Psoas muscle (tissue), 8 donors: ENCODE measurements around the gene ATP8A1. TPM values are rescaled to one million over a fixed set of nuclear protein-coding genes. Genes with fewer than 3 reads are reported as not detected.
"Not testable (repeated sequence)": the region's sequence is repeated elsewhere in the genome, so short reads cannot be mapped to it uniquely, and the experiment has no call there.

Source experiments
- ATAC-seq, 4 donors: fragments of 200-7000 bp; cut with Tn5 transposase; one replicate each; pipeline ENCODE4 v1.9.1; 2020; ENCODE audit warnings: moderate library complexity in 3 of 4, mild to moderate bottlenecking in 2 of 4
- DNase-seq, 2 donors: peaks; one replicate each; pipeline ENCODE4 v3.0.0-alpha.2; 2020
- H3K27ac ChIP-seq: fragments of 200-600 bp; one replicate; pipeline ENCODE4 v1.8.0; 2022
- H3K27me3 ChIP-seq, 3 donors: fragments of 200-600 bp in 1 of 3; one replicate each; pipeline versions ENCODE4 v1.6.1 to v1.8.0; 2013 to 2022; ENCODE audit warnings: low read length in 2 of 3, mild to moderate bottlenecking in 2 of 3, moderate library complexity in 1 of 3; ENCODE audit not compliant: insufficient read depth in 3 of 3
- H3K36me3 ChIP-seq, 2 donors: fragments of 200-600 bp in 1 of 2; one replicate each; pipeline versions ENCODE4 v1.6.1 to v1.8.0; 2013 to 2022; ENCODE audit warnings: low read depth in 1 of 2, mild to moderate bottlenecking in 1 of 2, moderate library complexity in 1 of 2; ENCODE audit not compliant: insufficient read depth in 1 of 2
- H3K4me1 ChIP-seq: fragments of 200-600 bp; one replicate; pipeline ENCODE4 v1.8.0; 2022
- H3K4me3 ChIP-seq: fragments of 200-600 bp; one replicate; pipeline ENCODE4 v1.8.0; 2022; ENCODE audit warnings: mild to moderate bottlenecking
- H3K9me3 ChIP-seq: fragments of 200-600 bp; one replicate; pipeline ENCODE4 v1.8.0; 2022
- WGBS, 3 donors: extraction: QIAGEN DNeasy Blood & Tissue Kit; methylation state at CpG; one replicate each; pipeline versions ENCODE4 v1.1.6 to v1.1.7; 2013; 5-methylcytosine and 5-hydroxymethylcytosine counted together
- intact Hi-C, 2 donors: fragments of 100-400 bp; cut with DNase I; formaldehyde crosslinking; loops; one replicate each; pipeline versions ENCODE4 v1.11.0 to v1.14.2; 2022
- long read RNA-seq, 2 donors: library from polyadenylated mRNA; unstranded; transcript quantifications; one replicate each; pipeline ENCODE4 v2.0.0, GENCODE V29; 2021
- polyA plus RNA-seq, 3 donors: library from polyadenylated mRNA; stranded (reverse); fragments of 200-250 nt; gene quantifications; one replicate each; pipeline ENCODE4 v1.2.3, GENCODE V29; 2013
- total RNA-seq, 4 donors: library from RNA; stranded (reverse); fragmentation: NEBNext Ultra II Directional in 2 of 4; extraction: Animal tissue kit (Norgen Biotek cat#: 25700) in 2 of 4; gene quantifications; one replicate each; pipeline versions ENCODE4 v1.2.1 to v1.2.4, GENCODE V29; 2021 to 2023
- TF ChIP-seq, protein P1 (sequence below): fragments of 200-600 bp; IDR thresholded peaks from one replicate; pipeline ENCODE4 v1.8.0; 2022; ENCODE audit warnings: antibody characterized with exemption
- donor health status: healthy with polysubstance abuse.
- donor health status: DM: no; HTN: no; CAD: no; lungs with moderate emphysema.
- donor health status: Bipolar disorder and iron deficiency.
- donor health status: healthy.
- donor health status: DM: yes; HTN: yes; CAD: no.
- donor health status: DM: no; HTN: no; CAD: no.
- donor health status: DM: no; HTN: no; CAD: no.
- donor health status: DM: yes; HTN: yes; CAD: no.

Gene ATP8A1
- total RNA-seq (10 to 100 TPM; 13.8 to 26.5 (median 18.2) TPM), polyA plus RNA-seq (10 to 100 TPM in 1 of 3 donors, 1 to 10 TPM in 2; 2.2 to 14.7 (median 4.0) TPM)
- long read RNA-seq, donor 1, full-length matches to known transcripts = 6 of 8 reads
- long read RNA-seq, donor 1, partial matches to known transcripts = 2 of 8 reads
- long read RNA-seq, donor 1, other reads (novel, unspliced or antisense) = 0 of 8 reads
- long read RNA-seq, donor 2, full-length matches to known transcripts = 3 of 8 reads
- long read RNA-seq, donor 2, partial matches to known transcripts = 2 of 8 reads
- long read RNA-seq, donor 2, other reads (novel, unspliced or antisense) = 3 of 8 reads

DNA sequence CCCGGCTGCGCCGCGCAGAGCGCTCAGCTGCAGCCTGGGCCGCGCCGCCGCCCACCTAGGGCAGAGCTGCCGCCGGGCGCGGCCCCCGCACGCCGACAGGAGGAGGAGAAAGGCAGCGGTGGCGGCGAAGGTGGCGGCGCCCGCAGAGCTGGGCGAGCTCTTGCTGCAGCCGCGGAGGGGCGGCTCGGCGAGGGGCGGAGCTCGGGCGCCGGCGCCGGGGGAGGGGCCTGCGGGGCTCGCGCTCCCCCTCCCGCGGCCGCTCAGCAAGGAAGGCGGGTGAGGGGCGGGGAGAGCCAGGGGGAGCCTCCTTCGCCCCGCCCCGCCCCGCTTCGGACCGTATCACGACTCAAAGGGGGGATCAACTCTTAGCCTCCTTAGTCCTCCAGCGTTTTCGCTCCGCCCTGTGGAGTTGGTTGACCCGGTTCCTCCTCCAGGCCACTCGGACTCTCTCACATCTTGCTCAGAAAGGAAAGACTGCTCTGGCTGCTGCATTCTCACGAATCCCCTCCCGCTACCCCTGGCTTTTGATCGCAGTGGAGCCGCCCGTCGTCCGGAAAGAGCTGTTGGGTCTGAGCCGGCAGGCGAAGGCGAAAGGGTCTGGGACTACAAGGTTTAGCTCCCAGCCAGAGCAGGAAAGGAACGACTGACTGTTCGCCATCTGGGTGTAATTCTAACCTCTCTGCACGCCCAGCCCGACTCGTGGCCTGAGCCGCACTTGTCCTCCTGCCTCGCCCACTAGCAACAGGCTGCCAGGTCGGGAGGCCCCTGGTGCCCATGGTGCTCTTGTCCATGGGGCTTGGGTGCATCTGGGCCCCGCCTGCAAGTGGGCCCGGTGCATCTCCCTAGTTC, at the start of gene ATP8A1:
TSS of gene ATP8A1 (minus strand) at position 162 of the 849 bp plus-strand sequence. CDS start 232 bp downstream, outside the sequence.
- Histone ChIP-seq H3K4me1 (peaks cover 46% of the 10 kb centered on the region), H3K27ac (peak within 1 kb of the TSS; percentile 91), H3K36me3 (no peaks in the 10 kb centered on the region), H3K4me3 (peak within 1 kb of the TSS; percentile 88), H3K9me3 (no peaks in the 10 kb centered on the region), H3K27me3 (no peaks in the 10 kb centered on the region)
- WGBS, 3 donors = 0% methylated on average over 25 to 74 of the region's 74 CpGs
- peak; percentile 95 to 96 for DNase-seq
- intact Hi-C loops = loop anchor here (1.0 to 5.0 kb wide), 3 partner anchors 45 to 85 kb away; no protein-coding TSS in a partner anchor
- TF ChIP-seq, protein P1, sequence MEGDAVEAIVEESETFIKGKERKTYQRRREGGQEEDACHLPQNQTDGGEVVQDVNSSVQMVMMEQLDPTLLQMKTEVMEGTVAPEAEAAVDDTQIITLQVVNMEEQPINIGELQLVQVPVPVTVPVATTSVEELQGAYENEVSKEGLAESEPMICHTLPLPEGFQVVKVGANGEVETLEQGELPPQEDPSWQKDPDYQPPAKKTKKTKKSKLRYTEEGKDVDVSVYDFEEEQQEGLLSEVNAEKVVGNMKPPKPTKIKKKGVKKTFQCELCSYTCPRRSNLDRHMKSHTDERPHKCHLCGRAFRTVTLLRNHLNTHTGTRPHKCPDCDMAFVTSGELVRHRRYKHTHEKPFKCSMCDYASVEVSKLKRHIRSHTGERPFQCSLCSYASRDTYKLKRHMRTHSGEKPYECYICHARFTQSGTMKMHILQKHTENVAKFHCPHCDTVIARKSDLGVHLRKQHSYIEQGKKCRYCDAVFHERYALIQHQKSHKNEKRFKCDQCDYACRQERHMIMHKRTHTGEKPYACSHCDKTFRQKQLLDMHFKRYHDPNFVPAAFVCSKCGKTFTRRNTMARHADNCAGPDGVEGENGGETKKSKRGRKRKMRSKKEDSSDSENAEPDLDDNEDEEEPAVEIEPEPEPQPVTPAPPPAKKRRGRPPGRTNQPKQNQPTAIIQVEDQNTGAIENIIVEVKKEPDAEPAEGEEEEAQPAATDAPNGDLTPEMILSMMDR = peak; percentile 26
- ATAC-seq = peak; percentile 92 to 97 (median 94)

DNA sequence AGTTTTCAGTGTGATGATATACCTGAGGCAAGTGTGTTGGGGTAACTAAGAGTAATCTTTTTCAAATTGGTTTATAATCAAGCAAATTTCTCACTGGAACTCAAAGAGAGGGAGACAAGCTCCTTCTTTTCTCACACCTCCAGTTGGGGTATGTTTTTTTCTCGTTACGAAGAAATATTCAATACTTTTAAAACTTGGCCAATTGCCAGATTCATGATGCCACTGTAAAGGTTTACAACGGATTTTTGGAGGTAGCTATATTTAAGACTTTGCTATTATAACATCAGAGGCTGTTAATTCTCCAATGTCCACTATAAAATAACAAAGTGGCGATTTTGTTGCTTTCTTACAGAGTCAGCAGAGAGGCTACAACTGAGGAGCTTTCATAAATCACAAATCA, 49.2 kb upstream of the ATP8A1 start:
- no peak overlapping the region for H3K4me3 ChIP-seq
- WGBS, 3 donors = 57 to 71% (median 64%) methylated on average over 4 of the region's 4 CpGs
- TF ChIP-seq, protein P1 = no peak
- no peaks in the 10 kb centered on the region for H3K4me1 ChIP-seq
- DNase-seq (no peak), ATAC-seq (no peak)
- H3K27me3 ChIP-seq = no peaks in the 10 kb centered on the region
- H3K27ac ChIP-seq = no peak overlapping the region
- intact Hi-C loops = no loop called here
- H3K36me3 ChIP-seq = no peaks in the 10 kb centered on the region
- H3K9me3 ChIP-seq = no peaks in the 10 kb centered on the region

DNA sequence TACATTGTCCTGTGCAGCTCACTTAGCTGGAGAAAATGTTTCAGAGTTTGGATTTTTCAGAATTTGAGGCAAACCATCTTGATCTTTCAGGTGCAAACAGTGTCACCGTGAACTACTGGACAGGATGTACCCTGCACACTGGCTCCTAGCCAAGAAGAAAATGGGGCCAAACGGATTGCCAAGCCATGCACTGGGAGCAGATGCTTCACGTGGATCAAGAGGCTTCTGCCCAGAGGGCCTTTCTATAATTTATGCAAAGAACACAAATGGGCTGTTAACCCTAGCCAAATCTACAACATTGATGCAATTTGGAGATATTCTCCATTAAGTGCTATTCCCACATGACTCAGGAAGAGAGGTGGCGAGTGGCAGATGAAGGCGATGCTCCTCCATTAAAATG, 46.9 kb upstream of the ATP8A1 start:
- ATAC-seq = no peak
- 45 to 54% (median 51%) methylated on average over 5 of the region's 5 CpGs for WGBS, 3 donors

DNA sequence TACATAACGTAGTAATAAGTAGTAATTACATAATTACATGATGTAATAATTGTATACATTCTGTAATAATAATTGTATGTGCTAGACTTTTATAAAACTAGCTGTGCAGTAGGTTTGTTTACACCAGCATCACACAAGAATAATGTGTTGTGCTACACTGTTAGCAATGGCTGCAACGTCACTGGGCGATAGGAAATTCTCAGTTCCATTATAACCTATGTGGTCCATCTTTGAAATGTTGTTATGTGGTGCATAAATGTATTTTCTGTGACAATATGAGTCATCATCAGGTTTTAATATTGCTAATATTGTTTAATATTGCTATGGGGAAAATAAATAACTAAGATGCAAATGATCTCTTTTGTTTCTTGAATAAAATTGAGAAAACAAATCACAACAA, 46.0 kb upstream of the ATP8A1 start:
- Histone ChIP-seq H3K27ac (no peak overlapping the region), H3K36me3 (no peaks in the 10 kb centered on the region), H3K9me3 (no peaks in the 10 kb centered on the region), H3K4me1 (no peaks in the 10 kb centered on the region), H3K4me3 (no peak overlapping the region), H3K27me3 (no peaks in the 10 kb centered on the region)
- ATAC-seq = no peak
- WGBS, 3 donors = 83 to 87% (median 83%) methylated on average over 3 of the region's 3 CpGs
- DNase-seq = no peak
- intact Hi-C loops = no loop called here
- TF ChIP-seq, protein P1 = no peak

More for the DNA sequence above, 46.9 kb upstream of the ATP8A1 start:
- H3K4me3 ChIP-seq = no peak overlapping the region
- intact Hi-C loops = no loop called here
- H3K9me3 ChIP-seq = no peaks in the 10 kb centered on the region
- H3K27me3 ChIP-seq = no peaks in the 10 kb centered on the region
- no peak for DNase-seq
- no peak overlapping the region for H3K27ac ChIP-seq
- no peaks in the 10 kb centered on the region for H3K36me3 ChIP-seq
- H3K4me1 ChIP-seq = no peaks in the 10 kb centered on the region
- TF ChIP-seq, protein P1 = no peak

DNA sequence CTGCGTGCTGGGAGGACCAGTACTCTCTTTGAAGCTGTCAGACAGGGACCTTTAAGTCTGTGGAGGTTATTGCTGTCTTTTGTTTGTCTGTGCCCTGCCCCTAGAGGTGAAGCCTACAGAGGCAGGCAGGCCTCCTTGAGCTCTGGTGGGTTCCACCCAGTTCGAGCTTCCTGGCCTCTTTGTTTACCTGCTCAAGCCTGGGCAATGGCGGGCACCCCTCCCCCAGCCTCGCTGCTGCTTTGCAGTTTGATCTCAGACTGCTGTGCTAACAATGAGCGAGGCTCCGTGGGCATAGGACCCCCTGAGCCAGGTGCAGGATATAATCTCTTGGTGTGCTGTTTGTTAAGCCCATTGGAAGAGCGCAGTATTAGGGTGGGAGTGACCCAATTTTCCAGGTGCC, 44.9 kb upstream of the ATP8A1 start:
- H3K4me3 ChIP-seq, H3K4me1 ChIP-seq, ATAC-seq, DNase-seq, H3K9me3 ChIP-seq, intact Hi-C loops, H3K27me3 ChIP-seq, H3K27ac ChIP-seq, H3K36me3 ChIP-seq: not testable (repeated sequence)
- 88 to 91% (median 89%) methylated on average over 6 to 7 of the region's 7 CpGs for WGBS, 3 donors
